GM18520 (cell line): ENCODE data around the gene NFIC.

Source experiments
- ATAC-seq: cut with Tn5 transposase; IDR thresholded peaks from one replicate; pipeline ENCODE4 v1.9.1; 2021; ENCODE audit not compliant: unreplicated experiment

The NFIC gene

DNA sequence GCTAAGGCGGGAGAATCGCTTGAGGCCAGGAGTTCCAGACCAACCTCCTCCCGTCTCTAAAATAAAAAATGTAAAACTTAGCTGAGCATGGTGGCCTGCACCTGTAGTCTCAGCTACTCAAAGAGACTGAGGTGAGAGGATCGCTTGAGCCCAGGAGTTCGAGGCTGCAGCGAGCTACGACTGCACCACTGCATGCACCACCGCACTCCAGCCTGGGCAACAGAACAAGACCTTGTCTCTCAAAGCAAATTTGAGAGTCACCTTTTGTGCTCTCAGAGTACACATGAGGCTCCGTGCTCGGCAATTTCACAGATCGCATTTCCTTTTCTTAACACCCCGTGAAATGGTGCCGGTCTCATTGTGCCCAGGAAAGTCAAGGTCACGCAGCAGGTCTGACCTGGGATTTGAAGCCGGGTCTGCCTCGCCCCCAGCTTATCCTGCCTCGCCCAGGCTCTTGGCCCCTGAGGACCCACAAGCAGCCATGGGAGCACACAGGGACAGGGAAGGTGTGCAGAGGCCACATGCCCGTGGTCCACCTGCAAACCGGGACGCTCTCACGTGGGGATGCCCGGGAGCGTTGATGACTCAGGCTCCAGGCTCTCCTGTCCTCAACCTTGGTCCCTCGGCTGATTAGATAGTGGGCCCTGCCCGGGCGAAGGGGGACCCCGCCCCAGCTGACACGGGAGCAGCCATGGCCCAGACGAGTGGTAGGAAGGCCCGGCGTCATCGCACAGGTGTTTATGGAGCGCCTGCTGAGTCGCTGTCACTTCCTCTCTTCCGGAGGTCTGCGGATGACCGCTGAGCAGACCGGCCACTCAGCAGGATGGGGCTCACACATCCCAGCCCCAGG lies 115.1 kb downstream of the NFIC start:
- ATAC-seq = no peak

DNA sequence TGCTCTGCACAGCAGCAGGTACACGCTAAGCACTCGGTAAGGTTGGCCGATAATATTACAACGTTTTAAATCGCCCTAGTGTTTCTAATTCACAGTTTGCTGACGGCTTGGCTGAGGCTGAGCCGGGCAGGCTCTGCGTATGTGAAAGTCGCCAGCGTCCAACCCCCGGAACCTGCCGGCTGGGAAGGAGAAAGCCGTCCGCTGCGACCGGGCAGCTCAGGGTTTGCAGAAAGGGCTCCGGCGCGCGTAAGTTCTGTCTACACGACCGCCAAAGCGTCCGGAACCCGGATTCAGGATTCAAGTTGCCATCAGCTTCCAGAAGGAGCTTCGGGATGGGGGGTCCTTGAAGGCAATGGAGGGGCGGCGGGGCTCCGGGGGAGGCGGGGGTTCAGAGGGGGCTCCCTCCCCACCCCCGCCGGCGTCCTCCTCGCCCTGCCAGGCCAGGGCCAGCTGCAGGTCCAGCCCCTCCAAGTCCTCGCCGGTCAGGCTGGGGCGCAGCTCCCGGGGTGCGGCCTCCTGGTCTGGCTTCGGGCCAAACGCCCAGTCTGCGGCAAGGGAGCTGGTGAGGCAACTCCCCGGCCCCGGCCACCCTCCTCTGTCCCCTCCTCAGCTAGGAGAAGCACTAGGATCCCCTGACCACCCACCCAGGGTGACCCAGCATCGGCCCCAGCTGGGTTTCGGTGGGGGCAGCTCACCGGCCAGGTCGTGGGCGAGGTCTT lies 116.3 kb downstream of the NFIC start:
- no peak for ATAC-seq

DNA sequence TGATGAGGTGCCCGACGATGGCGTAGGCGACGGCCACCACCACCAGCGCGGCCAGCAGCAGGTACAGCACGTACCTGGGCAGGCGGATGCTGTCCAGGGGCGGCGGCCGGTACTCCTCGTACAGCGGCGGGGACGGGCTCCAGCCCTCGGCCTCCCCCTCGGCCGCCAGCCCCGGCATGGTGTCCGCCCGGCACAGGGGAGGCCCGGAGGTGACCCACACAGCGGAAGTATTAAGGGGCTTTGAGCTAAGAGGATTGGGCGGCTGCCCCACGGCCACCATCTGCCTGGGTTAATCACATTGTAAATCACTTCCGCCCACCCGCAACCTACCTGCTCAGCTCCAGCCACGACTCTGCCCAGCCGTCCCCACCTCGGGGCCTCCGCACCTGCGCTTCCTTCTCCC lies 116.8 kb downstream of the NFIC start, which contains the start of gene SMIM44:
Gene SMIM44 (minus strand): TSS at position 216 of the 403 bp plus-strand sequence. CDS start 38 bp downstream, at position 178.
- no peak for ATAC-seq

DNA sequence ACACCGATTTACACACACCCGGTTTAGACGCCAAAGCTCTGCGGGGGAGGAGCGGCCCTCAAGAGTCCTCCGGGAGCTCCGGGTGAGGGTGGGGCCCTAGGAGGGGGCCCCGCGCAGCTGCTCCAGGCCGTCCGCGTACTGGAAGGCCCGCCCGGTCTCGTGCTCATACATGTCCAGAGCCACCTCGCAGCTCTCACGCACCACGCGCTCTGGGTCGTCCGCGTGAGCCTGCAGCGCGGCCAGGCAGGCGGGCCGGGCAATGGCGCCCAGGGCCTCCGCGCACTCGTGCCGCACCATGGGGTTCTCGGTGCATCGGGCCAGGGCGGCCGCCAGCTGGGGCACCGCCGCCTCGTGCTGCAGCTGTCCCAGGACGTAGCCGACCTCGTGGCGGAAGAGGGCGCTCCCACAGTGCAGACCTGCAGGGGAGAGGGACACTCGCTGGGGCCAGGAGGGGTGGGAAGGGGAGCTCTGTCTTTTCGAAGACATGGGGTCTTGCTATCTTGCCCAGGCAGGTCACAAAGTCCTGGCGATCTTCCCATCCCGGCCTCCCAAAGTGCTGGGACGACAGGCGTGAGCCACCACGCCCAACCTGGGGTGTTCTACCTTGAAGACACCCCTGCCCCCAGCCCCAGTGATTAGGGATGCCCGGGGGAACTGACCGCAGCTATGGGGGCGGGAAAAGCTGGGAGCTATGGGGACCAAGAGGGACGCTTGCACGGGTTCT lies 125.2 kb downstream of the NFIC start:
- no peak for ATAC-seq

DNA sequence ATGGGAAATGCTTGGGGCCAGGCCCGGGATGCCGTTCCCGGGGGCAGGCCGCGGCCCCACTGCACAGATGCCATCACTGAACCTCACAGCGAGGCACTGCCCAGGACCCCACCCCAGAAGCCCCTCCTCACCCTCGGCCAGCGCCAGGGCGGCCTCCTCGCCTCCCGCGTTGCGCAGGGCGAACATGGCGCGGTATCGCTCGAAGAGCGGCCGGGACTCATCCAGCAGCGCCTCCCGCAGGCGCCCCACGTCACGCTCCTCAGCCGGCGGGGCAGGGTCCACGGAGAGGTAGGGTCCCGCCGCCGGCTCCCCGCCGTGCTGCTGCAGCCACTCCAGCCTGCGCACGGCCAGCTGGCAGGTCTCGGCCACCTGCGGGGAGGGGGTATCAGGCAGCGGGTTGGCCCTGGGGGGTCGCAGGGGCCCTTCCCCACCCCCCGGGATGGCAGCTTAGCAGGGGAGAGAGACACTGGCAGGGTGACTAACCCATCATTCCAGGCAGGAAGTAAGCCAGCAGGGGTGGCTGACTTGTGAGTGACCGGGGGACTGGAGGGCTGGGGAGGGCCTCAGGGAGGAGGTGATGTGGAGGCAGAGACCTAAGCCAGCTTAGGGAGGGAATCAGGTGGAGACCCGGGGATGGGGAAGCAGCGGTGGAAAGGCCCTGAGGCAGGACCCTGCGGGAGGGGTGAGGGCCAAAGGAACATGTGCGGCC lies 125.9 kb downstream of the NFIC start:
- ATAC-seq = no peak

DNA sequence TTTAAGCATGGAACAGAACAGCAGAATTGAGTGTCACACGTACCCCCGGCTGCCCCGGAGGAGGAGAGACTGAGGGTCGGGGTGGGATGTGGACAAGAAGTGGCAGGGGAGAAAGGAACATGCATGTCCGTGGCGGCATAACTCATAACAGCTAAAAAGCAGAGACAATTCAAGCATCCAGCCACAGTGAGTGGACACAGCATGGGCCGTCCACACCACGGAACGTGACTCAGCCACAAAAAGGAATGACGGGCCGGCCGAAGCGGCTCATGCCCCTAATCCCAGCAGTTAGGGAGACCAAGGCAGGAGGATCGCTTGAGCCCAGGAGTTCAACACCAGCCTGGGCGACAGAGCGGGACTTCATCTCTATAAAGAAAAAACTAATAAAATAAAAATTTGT lies 126.5 kb downstream of the NFIC start:
- no peak for ATAC-seq

DNA sequence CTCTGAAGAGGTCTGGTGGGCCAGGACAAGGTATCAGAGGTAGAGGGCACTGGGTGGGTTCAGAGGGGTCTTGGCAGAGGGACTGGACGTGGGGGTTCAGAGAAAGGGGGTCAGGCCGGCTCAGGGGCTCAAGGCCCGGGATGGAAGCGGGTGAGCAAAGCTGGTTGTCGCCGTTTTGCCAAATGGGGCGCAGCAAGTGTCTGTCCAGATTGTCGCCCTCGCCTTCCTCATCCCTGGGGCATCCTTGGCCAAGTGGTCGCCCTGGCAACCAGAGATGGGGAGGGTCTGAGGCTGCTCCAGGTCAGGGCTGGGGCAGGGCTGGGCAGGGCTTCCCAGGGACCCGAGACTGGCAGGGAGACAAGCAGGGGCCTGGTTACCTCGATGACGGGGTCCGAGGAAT lies 127.3 kb downstream of the NFIC start:
- ATAC-seq = no peak

DNA sequence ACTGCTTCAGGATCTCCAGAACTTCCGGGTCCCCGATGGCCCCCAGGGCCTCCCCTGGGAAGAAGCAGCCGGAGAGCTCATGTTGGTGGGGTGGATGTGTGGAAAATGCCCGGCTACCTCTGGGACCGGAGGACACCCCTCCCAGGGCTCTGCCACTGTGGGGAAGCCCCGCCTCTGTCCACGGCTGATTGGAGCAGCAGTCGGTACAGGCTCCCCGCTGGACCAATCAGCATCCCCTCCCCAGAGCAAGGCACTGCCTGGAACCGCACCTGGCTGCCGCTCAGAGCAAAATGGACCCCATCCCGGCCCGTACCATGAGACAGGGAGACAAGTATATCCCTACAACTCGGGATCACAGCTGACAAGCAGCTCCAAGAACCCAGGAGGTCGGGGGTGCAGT lies 127.7 kb downstream of the NFIC start:
- no peak for ATAC-seq

DNA sequence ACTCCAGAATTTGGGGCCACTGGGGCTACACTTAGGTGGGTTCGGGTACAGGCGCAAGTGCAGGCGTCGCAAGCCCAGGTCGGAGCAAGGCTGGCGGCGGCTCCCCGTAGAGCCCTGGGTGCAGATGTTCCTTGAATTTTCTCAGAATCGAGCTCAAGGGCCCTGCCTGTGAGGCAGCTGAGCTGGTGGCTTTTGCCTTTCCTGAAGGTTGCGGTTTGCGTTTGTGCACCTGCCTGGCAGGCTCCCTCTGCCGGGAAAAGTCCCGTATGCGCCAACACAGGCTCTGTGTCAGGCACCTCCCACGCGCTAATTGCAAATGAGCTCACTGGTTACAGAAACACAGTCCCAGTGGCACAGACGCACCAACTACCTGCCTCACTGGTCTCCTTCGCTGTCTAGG lies 128.2 kb downstream of the NFIC start:
- no peak for ATAC-seq

DNA sequence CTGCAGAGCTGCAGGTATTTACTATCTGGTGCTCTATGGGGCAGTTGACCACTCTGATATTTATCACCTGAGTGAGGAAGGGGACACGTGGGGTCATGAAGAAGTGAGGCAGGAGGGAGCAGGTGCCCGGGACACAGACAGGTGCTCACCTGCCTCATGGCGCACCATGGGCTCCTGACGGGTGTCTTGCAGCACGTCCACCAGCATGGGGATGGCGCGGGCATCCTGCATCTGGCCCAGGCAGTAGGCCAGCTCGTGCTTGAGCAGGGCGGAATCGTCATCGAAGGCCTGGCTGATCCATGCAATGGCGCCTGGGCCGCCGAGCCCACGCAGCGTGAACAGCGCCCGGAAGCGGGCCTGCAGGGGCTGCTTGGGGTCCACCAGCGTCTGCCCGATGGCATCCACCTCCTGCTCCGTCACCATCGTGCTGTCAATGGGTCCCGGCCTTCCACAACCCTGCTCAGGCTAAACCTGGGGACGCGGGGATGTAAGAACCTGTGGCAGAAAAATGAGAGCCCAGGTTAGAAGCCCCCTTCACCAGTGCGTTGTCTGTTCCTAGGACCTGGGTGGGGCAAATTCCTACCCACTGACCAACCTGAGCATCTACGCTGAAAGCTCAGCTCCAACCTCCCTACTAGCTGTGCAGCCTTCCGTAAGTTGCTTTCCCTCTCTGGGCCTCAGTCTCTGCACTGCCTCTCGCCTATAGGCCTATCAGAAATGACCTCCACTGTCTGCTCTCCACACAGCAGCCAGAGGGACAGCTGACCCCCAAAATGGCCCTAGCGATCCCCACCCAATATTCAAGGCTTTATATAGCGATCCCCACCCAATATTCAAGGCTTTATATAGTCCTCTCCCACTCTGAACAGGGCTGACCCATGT lies 130.2 kb downstream of the NFIC start:
- no peak for ATAC-seq

DNA sequence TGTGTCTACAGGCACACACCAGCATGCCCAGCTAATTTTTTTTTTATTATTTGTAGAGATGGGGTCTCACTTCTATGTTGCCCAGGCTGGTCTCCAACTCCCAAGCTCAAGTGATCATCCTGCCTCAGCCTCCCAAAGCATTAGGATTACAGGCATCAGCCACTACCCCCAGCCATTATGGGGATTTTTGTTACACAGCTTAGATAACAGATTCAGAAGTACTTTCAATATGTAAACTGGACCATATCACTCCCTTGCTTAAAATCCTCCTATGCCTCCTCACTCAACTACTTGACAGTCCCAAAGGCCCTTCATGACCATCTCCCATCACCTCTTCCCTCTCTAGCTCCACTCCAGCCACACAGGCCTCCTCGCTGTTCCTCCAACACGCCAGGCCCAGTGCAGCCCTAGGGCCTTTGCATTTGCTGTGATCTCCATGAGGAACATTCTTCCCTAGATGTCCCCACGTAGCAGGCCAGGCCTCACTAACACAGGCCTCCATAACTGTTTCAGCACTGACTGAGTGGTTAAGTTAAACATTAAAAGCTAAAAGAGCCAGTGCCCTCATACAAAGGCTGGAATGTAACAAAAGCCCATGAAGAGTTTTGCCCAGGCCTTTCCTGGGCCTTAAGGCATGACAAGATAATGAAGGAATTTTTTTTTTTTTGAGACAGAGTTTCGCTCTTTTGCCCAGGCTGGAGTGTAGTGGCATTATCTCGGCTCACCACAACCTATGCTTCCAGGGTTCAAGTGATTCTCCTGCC lies 131.6 kb downstream of the NFIC start:
- no peak for ATAC-seq

DNA sequence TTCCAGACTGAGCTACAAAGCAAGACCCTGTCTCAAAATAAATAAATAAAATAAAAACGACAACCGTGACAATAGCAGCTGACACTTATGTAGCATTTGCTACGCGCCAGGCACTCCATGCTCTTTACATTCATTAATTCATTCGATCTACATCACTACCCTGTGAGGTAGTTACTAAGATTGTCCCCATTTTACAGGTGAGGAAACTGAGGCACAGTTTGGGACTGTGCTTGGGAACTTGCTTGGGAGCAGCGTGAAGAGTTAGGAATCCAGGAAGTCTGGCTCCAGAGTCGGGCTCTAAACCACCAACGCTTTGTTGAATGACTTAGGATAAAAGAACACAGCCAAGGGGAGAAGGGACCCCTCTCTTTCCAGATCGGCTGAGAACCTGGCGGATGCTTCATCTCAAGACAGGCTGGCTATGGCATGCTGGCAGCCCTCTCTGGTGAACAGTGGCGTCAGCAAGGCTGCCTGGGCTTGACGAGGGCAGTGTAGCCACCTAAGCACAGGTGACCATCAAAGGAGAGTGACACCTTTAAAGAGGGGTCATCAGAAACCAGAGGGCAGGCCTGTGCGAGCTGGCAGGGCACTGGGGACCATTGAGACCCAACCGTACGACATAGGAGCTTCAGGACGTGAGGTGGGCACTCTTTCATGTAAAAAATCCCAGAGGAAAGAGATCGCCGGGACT lies 133.5 kb downstream of the NFIC start:
- no peak for ATAC-seq

DNA sequence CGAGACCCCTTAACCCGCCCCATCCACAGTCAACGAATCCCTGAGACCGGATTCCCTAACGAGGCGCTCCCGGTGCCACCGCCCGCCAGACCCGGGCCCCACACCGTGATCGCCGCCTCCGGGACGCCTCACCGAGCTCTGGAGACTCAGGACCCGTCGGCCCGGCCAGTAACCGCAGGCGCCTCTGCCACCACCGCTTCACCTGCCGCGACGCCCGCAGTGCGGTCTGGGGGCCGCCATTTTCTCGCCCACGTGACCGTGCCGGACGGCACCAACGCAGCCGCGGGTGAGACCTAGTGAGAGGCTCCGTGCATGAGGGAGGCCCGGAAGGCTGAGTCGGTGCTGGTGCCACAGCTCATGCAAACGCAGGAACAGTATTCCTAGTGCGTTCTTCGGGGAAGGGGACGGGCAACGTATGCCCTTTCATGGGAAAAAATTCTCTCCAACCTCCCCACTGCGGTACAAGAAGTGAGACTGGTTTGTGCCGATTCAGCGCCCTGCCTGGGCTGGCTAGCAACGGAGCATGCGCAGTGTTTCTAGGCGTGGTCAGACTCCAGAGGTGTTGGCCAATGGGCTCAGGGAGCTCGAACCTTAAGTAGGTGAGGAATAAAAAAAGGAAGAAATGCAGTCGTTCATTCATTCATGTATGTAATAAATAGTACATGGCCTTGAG lies 134.2 kb downstream of the NFIC start, which contains the start of gene DOHH:
Gene DOHH (minus strand): TSS at position 246 of the 673 bp plus-strand sequence. CDS start 3,860 bp downstream, outside the sequence.
- peak; percentile 72 for ATAC-seq

DNA sequence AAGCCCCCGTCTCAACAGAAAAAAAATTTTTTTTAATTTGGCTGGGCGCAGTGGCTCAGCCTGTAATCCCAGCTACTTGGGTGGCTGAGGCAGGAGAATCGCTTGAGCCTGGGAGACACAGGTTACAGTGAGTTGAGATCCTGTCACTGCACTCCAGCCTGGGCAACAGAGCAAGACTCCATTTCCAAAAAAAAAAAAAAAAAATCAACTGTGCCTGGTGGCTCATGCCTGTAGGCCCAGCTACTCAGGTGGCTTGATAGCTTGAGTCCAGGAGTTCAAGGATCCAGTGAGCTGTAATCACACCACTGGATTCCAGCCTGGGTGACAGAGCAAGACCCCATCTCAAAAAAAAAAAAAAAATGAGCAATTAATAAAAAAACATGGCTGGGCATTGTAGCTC lies 135.4 kb downstream of the NFIC start:
- no peak for ATAC-seq

DNA sequence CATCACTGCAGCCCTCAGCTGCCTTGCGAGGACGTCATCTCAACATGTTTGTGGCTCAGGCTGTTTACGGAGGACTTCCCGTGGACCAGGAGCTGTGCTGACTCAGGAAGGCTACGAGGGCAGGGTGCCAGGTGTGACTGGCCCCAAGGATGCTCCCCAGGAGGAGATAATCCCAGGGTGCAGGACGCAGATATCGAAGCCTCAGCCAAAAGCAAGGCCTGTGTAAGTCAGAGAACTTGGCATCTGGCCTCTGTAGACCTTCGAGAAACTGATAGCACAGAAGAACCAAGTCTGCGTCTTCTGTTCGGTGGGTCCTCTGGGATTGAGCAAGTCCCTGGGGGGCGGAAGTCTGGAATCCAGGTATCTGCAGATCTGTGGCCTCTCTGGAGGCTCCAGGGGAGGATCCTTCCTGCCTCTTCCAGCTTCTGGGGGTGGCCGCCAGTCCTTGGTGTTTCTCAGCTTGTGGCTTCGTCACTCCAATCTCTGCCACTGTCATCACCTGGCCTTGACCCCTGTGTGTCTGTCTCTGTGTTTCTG lies 136.7 kb downstream of the NFIC start:
- ATAC-seq = no peak

DNA sequence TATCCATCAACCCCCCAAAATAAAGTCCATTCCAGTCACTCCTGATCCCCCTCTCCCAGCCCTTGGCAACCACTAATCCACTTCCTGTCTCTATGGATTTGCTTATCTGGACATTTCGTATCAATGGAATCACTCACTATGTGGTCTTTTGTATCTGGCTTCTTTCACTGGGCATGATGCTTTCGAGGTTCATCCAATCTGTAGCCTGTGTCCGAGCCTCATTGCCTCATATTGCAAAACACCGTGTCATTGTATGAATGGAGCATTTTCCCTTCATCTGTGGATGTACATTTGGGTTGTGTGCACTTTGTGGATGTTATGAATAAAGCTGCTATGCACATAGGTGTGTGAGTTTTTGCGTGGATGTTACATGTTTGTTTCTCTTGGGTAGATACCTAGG lies 138.4 kb downstream of the NFIC start:
- no peak for ATAC-seq

DNA sequence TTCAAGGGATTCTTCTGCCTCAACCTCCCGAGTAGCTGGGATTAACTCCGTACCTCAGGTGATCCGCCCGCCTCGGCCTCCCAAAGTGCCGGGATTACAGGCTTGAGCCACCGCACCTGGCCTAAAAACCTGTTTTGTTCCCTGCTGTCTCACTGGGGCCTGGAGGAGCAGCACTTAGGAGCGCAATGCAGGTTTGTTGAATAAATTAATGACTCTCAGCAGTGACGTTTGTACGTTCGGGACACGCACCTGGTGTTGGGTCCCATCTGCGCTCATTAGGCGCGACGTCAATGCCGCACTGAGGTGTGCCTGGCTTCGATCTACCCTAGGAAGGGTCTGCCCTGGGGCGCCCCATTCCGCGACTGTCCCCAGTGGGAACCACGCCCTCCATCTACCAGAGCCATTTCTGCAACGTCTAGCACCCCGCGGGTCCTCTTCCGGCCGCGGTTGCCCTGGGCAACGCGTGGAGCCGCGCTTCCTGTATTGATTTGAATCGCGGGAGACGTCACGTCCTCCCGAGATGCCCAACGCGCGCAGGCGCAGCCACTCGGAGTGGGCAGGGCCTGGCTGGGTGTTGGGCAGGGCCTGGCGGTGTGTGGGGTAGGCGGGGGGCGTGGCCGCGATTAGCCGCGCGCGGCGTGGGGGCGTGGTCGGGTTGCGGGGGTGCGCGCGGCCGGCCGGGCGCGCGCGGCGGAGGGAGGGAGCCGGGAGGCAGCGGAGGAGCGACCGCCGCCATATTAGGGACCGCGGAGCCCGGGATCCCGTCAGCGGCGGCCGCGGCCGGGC lies 139.4 kb downstream of the NFIC start, which contains the start of gene FZR1:
Gene FZR1 (plus strand): TSS at position 714 of the 786 bp plus-strand sequence. CDS start 16,679 bp downstream, outside the sequence.
- peak; percentile 87 for ATAC-seq
